ENCODE measurements around the gene CTXN2. TPM values are rescaled to one million over a fixed set of nuclear protein-coding genes. Genes with fewer than 3 reads are reported as not detected.

The CTXN2 gene
- total and polyA plus RNA-seq, 2 experiments from 2014 or later: not detected

DNA sequence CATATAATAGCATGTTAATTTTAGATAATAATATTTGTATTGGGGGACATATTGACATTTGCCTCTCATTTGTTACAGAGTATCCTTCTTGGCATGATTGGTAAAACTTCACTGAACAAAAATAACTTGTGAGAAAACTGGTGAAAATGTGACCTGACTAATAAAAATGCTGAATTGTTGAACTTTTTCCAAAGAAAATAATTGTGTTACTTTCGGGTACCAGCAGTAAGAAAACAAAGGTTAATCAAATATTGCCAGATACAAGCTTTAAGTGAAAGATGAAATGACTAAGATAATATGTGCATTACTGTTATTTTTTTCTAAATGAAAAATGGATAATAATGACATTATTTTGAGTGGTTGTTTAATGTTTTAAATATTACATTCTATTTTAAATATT, 29.8 kb downstream of the CTXN2 start:
- Histone ChIP-seq H3K36me3 (ENCODE audit: low read depth) (no peaks in the 10 kb centered on the region), H3K4me1 (ENCODE audit: insufficient read depth) (no peaks in the 10 kb centered on the region), H3K27ac (no peak overlapping the region), H3K79me2 (ENCODE audit: insufficient read depth) (no peaks in the 10 kb centered on the region), H4K20me1 (ENCODE audit: insufficient read depth) (no peaks in the 10 kb centered on the region), H3K9me2 (ENCODE audit: insufficient read depth) (no peaks in the 10 kb centered on the region), H3K4me2 (ENCODE audit: unreplicated experiment) (no peak overlapping the region), H3K9me3 (ENCODE audit: low read depth) (no peaks in the 10 kb centered on the region), H3F3A (ENCODE audit: insufficient read depth) (no peaks in the 10 kb centered on the region), H3K9ac (no peak overlapping the region), H3K4me3 (no peak overlapping the region), H2AFZ (no peak overlapping the region), H3K27me3 (replicated peaks; ENCODE audit: insufficient read depth) (peaks cover 5% of the 10 kb centered on the region; the same call in 1 of the 2 replicates)
- in situ Hi-C loops (cut with MboI): no loop called here
- TF ChIP-seq EZH2 (IDR thresholded peaks at IDR 0.05; ENCODE audit: insufficient read depth, poor library complexity, severe bottlenecking) (no peak), EZH2phosphoT487 (IDR thresholded peaks at IDR 0.05; ENCODE audit: insufficient read depth, low read depth) (no peak)
- WGBS, 2 experiments (ENCODE audit: low coverage in 1 of 2, low lambda C conversion rate in 2 of 2, missing lambda C conversion rate in 2 of 2): 24 to 26% methylated on average over 1 of the region's 1 CpG
- DNase-seq: no peak

DNA sequence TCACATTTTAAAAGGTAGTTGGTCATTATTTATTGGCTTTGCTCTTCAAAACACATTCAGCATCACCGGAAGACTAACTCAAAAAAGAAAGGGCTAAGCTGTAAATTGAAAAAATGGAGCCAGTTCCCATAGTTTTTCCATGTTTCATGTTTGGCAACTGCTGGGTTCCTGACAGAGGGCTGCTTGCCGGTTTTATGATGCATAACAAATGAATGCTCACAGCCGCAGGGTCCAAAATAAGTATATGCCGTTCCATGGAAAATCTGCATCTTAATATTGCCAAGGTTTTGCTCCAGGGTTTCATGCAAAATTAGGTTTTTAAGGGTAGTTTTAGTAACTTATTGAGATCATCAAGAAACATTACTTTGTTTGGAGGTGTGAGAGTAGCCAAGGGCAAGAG, 30.4 kb downstream of the CTXN2 start:
- no peak overlapping the region for H3K4me3 ChIP-seq
- no peak overlapping the region for H3K27ac ChIP-seq
- no peak overlapping the region for H2AFZ ChIP-seq
- peaks cover 5% of the 10 kb centered on the region; the same call in 1 of the 2 replicates for H3K27me3 ChIP-seq (replicated peaks; ENCODE audit: insufficient read depth)
- no peaks in the 10 kb centered on the region for H3K36me3 ChIP-seq (ENCODE audit: low read depth)
- H3K4me2 ChIP-seq (ENCODE audit: unreplicated experiment): no peak overlapping the region
- H3K4me1 ChIP-seq (ENCODE audit: insufficient read depth): no peaks in the 10 kb centered on the region
- no peaks in the 10 kb centered on the region for H3F3A ChIP-seq (ENCODE audit: insufficient read depth)
- H3K79me2 ChIP-seq (ENCODE audit: insufficient read depth): no peaks in the 10 kb centered on the region
- H3K9me3 ChIP-seq (ENCODE audit: low read depth): no peaks in the 10 kb centered on the region
- peak; percentile 45 for DNase-seq
- H4K20me1 ChIP-seq (ENCODE audit: insufficient read depth): no peaks in the 10 kb centered on the region
- in situ Hi-C loops (cut with MboI): no loop called here
- no peak overlapping the region for H3K9ac ChIP-seq
- TF ChIP-seq EZH2 (IDR thresholded peaks at IDR 0.05; ENCODE audit: insufficient read depth, poor library complexity, severe bottlenecking) (no peak), EZH2phosphoT487 (IDR thresholded peaks at IDR 0.05; ENCODE audit: insufficient read depth, low read depth) (no peak)
- no peaks in the 10 kb centered on the region for H3K9me2 ChIP-seq (ENCODE audit: insufficient read depth)
- 19 to 22% methylated on average over 4 of the region's 4 CpGs for WGBS, 2 experiments (ENCODE audit: low coverage in 1 of 2, low lambda C conversion rate in 2 of 2, missing lambda C conversion rate in 2 of 2)

DNA sequence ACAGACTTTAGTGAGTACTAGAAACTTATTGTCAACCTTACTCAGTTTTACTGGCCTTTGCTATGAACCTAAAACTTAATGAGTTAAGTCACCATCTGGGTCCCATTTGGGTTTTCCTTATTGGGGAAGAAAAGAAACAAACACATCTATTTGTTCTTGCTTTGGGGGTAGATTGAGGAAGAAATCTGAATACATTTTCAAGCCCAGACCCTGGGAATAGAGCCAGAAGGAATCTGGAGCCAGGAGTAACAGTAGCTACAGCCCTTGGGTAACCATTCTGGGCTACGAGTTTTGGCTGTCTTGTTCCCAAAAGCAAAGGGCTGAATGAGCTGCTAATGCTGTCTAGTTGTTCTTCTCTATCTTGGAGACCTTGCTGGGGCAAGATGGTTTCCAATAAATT, 31.2 kb downstream of the CTXN2 start:
- Histone ChIP-seq H3K27ac (no peak overlapping the region), H3K36me3 (ENCODE audit: low read depth) (no peaks in the 10 kb centered on the region), H3K9me2 (ENCODE audit: insufficient read depth) (no peaks in the 10 kb centered on the region), H3K4me1 (ENCODE audit: insufficient read depth) (no peaks in the 10 kb centered on the region), H3K9ac (no peak overlapping the region), H3K4me2 (ENCODE audit: unreplicated experiment) (no peak overlapping the region), H3K79me2 (ENCODE audit: insufficient read depth) (no peaks in the 10 kb centered on the region), H2AFZ (no peak overlapping the region), H3F3A (ENCODE audit: insufficient read depth) (no peaks in the 10 kb centered on the region), H3K9me3 (ENCODE audit: low read depth) (no peaks in the 10 kb centered on the region), H3K27me3 (replicated peaks; ENCODE audit: insufficient read depth) (peaks cover 5% of the 10 kb centered on the region; the same call in 1 of the 2 replicates), H4K20me1 (ENCODE audit: insufficient read depth) (no peaks in the 10 kb centered on the region), H3K4me3 (no peak overlapping the region)
- TF ChIP-seq EZH2phosphoT487 (IDR thresholded peaks at IDR 0.05; ENCODE audit: insufficient read depth, low read depth) (no peak), EZH2 (IDR thresholded peaks at IDR 0.05; ENCODE audit: insufficient read depth, poor library complexity, severe bottlenecking) (no peak)
- WGBS, 2 experiments (ENCODE audit: low coverage in 1 of 2, low lambda C conversion rate in 2 of 2, missing lambda C conversion rate in 2 of 2): 0 to 3% methylated on average over 1 of the region's 1 CpG
- no peak for DNase-seq
- in situ Hi-C loops (cut with MboI): no loop called here

DNA sequence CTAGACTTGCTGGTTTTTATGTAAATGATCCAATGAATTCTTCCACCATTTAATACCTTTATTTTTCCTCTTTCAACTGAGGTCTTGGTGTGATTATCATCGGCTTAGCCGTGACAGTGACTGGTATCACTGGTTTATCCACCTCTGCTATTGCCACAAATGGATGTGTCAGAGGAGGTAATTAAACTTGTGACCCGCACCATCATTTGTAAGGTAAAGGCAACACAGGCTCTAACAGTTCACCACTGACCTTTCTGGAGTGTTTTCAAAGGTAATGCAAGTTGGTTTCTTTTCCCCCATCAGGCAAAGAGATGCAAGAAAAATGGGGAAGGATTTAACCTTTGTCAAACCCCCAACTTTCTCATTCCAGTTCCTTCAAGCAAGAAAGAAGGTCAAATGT, 34.3 kb downstream of the CTXN2 start:
- no peaks in the 10 kb centered on the region for H3K36me3 ChIP-seq (ENCODE audit: low read depth)
- H4K20me1 ChIP-seq (ENCODE audit: insufficient read depth): no peaks in the 10 kb centered on the region
- H3K4me3 ChIP-seq: no peak overlapping the region
- H3F3A ChIP-seq (ENCODE audit: insufficient read depth): no peaks in the 10 kb centered on the region
- 57 to 69% methylated on average over 3 of the region's 3 CpGs for WGBS, 2 experiments (ENCODE audit: low coverage in 1 of 2, low lambda C conversion rate in 2 of 2, missing lambda C conversion rate in 2 of 2)
- no peaks in the 10 kb centered on the region for H3K4me1 ChIP-seq (ENCODE audit: insufficient read depth)
- in situ Hi-C loops (cut with MboI): no loop called here
- no peaks in the 10 kb centered on the region for H3K9me3 ChIP-seq (ENCODE audit: low read depth)
- no peaks in the 10 kb centered on the region for H3K9me2 ChIP-seq (ENCODE audit: insufficient read depth)
- no peak overlapping the region for H2AFZ ChIP-seq
- H3K9ac ChIP-seq: no peak overlapping the region
- DNase-seq: no peak
- H3K27me3 ChIP-seq (replicated peaks; ENCODE audit: insufficient read depth): peaks cover 5% of the 10 kb centered on the region; the same call in 1 of the 2 replicates
- TF ChIP-seq EZH2phosphoT487 (IDR thresholded peaks at IDR 0.05; ENCODE audit: insufficient read depth, low read depth): no peak
- TF ChIP-seq EZH2 (IDR thresholded peaks at IDR 0.05; ENCODE audit: insufficient read depth, poor library complexity, severe bottlenecking): no peak
- no peak overlapping the region for H3K27ac ChIP-seq
- H3K79me2 ChIP-seq (ENCODE audit: insufficient read depth): no peaks in the 10 kb centered on the region
- no peak overlapping the region for H3K4me2 ChIP-seq (ENCODE audit: unreplicated experiment)

DNA sequence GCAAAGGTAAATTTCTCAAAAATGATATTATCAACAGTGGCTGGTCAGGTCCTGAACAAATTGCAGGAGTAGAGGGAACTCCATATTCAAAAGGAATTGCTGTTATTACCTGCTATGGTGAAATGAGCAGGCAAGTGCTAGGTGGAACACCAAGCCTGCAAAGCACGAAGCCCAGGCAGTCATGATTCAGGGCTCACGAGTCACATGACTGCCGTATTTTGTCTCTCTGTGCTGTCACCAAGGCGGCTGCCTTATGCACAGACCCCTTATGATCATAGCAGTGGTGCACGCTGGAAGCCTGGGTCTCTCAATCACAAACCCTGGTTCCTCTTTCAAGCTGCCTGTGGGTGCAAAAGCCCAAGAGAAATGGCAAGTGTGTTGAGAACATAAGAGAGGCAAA, 39.0 kb downstream of the CTXN2 start:
- no peak overlapping the region for H3K4me2 ChIP-seq (ENCODE audit: unreplicated experiment)
- no peaks in the 10 kb centered on the region for H4K20me1 ChIP-seq (ENCODE audit: insufficient read depth)
- H3K9me2 ChIP-seq (ENCODE audit: insufficient read depth): no peaks in the 10 kb centered on the region
- no peaks in the 10 kb centered on the region for H3K36me3 ChIP-seq (ENCODE audit: low read depth)
- H3K9me3 ChIP-seq (ENCODE audit: low read depth): no peaks in the 10 kb centered on the region
- no peaks in the 10 kb centered on the region for H3K79me2 ChIP-seq (ENCODE audit: insufficient read depth)
- TF ChIP-seq EZH2 (IDR thresholded peaks at IDR 0.05; ENCODE audit: insufficient read depth, poor library complexity, severe bottlenecking) (no peak), EZH2phosphoT487 (IDR thresholded peaks at IDR 0.05; ENCODE audit: insufficient read depth, low read depth) (no peak)
- H3K4me3 ChIP-seq: no peak overlapping the region
- no peaks in the 10 kb centered on the region for H3K4me1 ChIP-seq (ENCODE audit: insufficient read depth)
- WGBS, 2 experiments (ENCODE audit: low coverage in 1 of 2, low lambda C conversion rate in 2 of 2, missing lambda C conversion rate in 2 of 2): 43 to 44% methylated on average over 5 of the region's 5 CpGs
- H3K27me3 ChIP-seq (replicated peaks; ENCODE audit: insufficient read depth): no peaks in the 10 kb centered on the region
- no peaks in the 10 kb centered on the region for H3F3A ChIP-seq (ENCODE audit: insufficient read depth)
- H3K27ac ChIP-seq: no peak overlapping the region
- no peak for DNase-seq
- H3K9ac ChIP-seq: no peak overlapping the region
- in situ Hi-C loops (cut with MboI): no loop called here
- no peak overlapping the region for H2AFZ ChIP-seq
